Uterus (tissue), 4 donors: ENCODE measurements around the gene SLC25A25. TPM values are rescaled to one million over a fixed set of nuclear protein-coding genes. Genes with fewer than 3 reads are reported as not detected.

Experiments used
- DNase-seq, 2 donors: peaks; one replicate each; pipeline ENCODE4 v3.0.0-alpha.2; 2019 to 2020
- H3K27ac ChIP-seq, 2 donors: fragments of 200-600 bp; sonication (generic); 1 replicate in 1 of 2; 2 replicates in 1 of 2; pipeline ENCODE4 v1.5.1; 2016 to 2018
- H3K27me3 ChIP-seq, 2 donors: fragments of 200-600 bp; sonication (generic); one replicate each; pipeline ENCODE4 v1.5.1; 2018 to 2019; ENCODE audit warnings: control low read depth in 1 of 2
- H3K36me3 ChIP-seq, 2 donors: fragments of 200-600 bp; sonication (generic); one replicate each; pipeline ENCODE4 v1.5.1; 2019; ENCODE audit warnings: control low read depth in 1 of 2
- H3K4me1 ChIP-seq, 2 donors: fragments of 200-600 bp; sonication (generic); one replicate each; pipeline ENCODE4 v1.5.1; 2018 to 2019; ENCODE audit warnings: control low read depth in 1 of 2
- H3K4me3 ChIP-seq, 2 donors: fragments of 200-600 bp; sonication (generic); 1 replicate in 1 of 2; 2 replicates in 1 of 2; pipeline ENCODE4 v1.5.1; 2018 to 2019; ENCODE audit warnings: mild to moderate bottlenecking in 1 of 2
- H3K9me3 ChIP-seq, 2 donors: fragments of 200-600 bp; sonication (generic); one replicate each; pipeline ENCODE4 v1.5.1; 2019; ENCODE audit warnings: control low read depth in 1 of 2
- POLR2A ChIP-seq, 2 donors: fragments of 450-650 bp; IDR thresholded peaks; one replicate each; pipeline ENCODE4 v1.6.1; 2016; ENCODE audit warnings: antibody characterized with exemption in 2 of 2, mild to moderate bottlenecking in 1 of 2, moderate library complexity in 1 of 2
- intact Hi-C: fragments of 100-400 bp; cut with DNase I; formaldehyde crosslinking; loops from one replicate; pipeline ENCODE4 v1.15.1; 2023; ENCODE audit warnings: low total_unique reads
- total RNA-seq, 4 donors: library from RNA; depleted of rRNA in 3 of 4; stranded (reverse); fragments of >200 nt in 3 of 4; gene quantifications; one replicate each; pipeline versions ENCODE4 v1.1.0 to v1.2.4, GENCODE V29; 2014 to 2023
- TF ChIP-seq, protein P1 (sequence below), 4 experiments: fragments of 200-600 bp in 2 of 4; fragments of 450-650 bp in 2 of 4; sonication (generic) in 2 of 4; IDR thresholded peaks; one replicate each; pipeline ENCODE4 v1.5.1; 2016 to 2019; ENCODE audit warnings: antibody characterized with exemption in 4 of 4, mild to moderate bottlenecking in 2 of 4, moderate library complexity in 1 of 4
- donor health status: DM: yes; HTN: yes; CAD: no.

SLC25A25 gene
- total RNA-seq, 4 donors from 2014 or later: 14.3 to 49.7 (median 49.0) TPM

DNA sequence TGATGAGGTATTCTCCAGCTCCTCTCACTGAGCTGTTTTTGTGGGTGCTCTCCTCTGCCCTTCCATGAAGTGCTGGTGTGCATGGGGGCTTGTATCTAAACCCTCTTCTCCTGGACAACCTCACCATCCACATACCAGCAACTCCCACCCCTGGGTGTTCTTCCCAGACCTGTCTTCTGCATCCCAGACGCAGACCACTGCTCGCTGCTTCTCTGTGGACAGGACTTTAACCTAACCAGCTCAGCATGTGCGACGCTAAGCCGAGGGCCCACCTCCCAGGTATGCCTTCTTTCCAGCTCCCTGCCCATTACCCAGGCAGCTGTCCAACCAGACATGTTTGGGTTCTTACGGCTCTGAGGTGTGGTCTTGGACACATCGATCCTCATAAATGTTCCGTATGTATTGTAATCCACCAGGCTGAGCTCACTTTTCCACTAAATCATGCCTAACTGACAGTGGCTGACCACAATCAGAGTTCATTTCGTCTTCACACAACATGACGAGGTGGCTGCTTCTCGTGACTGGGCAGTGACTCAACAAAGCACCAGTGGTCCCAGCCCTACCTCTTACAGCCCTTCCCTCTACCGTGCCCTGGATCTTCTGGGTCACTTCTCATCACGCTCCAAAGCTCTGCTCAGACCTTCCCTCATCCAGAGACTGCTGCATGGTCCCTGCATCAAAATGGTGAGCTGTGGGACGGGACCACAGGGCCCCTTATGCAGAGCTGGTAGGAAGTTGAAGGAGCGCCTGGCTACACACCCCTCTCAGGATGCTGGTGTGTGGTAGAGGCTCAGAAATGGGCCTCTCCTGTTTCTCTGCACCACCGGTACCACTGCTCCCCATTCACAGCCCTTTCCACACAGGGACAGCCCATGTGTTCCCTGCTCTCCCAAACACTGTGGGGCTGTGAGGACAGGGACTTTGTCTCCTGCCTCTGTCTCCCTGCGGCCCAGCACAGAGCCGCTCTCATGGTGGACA is 69.1 kb downstream of the SLC25A25 start:
- no peak for DNase-seq
- H3K27me3 ChIP-seq: no peaks in the 10 kb centered on the region
- H3K4me3 ChIP-seq: no peak overlapping the region
- H3K4me1 ChIP-seq: no peaks in the 10 kb centered on the region
- no peaks in the 10 kb centered on the region for H3K9me3 ChIP-seq
- no peaks in the 10 kb centered on the region for H3K36me3 ChIP-seq
- intact Hi-C loops: no loop called here
- H3K27ac ChIP-seq: no peak overlapping the region
- TF ChIP-seq, protein P1, sequence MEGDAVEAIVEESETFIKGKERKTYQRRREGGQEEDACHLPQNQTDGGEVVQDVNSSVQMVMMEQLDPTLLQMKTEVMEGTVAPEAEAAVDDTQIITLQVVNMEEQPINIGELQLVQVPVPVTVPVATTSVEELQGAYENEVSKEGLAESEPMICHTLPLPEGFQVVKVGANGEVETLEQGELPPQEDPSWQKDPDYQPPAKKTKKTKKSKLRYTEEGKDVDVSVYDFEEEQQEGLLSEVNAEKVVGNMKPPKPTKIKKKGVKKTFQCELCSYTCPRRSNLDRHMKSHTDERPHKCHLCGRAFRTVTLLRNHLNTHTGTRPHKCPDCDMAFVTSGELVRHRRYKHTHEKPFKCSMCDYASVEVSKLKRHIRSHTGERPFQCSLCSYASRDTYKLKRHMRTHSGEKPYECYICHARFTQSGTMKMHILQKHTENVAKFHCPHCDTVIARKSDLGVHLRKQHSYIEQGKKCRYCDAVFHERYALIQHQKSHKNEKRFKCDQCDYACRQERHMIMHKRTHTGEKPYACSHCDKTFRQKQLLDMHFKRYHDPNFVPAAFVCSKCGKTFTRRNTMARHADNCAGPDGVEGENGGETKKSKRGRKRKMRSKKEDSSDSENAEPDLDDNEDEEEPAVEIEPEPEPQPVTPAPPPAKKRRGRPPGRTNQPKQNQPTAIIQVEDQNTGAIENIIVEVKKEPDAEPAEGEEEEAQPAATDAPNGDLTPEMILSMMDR (IDR thresholded peaks at IDR 0.05): no peak
- no peak for TF ChIP-seq POLR2A (IDR thresholded peaks at IDR 0.05)

DNA sequence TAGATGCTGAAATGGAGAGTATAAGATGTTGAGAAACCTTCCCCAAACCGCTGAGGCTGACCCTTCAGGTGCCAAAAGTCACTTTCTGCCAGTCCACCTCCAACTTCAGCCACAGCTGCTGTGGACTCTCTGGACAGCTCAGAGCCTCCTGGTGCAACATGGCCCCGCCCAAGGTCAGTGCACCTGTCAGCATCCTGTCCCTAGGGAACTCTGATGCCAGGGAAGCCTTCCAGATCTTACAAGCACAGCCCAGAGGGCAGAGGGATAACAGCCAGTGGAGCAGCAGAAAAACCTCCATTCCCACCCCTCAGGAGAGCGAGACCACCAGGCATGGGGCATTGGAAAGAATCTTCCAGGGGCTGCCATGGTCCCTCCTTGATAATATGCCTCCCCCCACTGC is 70.0 kb downstream of the SLC25A25 start:
- no peak overlapping the region for H3K4me3 ChIP-seq
- H3K36me3 ChIP-seq: no peaks in the 10 kb centered on the region
- intact Hi-C loops: no loop called here
- no peak for DNase-seq
- no peak overlapping the region for H3K27ac ChIP-seq
- H3K27me3 ChIP-seq: no peaks in the 10 kb centered on the region
- no peak for TF ChIP-seq POLR2A (IDR thresholded peaks at IDR 0.05)
- TF ChIP-seq, protein P1 (IDR thresholded peaks at IDR 0.05): no peak
- H3K4me1 ChIP-seq: no peaks in the 10 kb centered on the region
- no peaks in the 10 kb centered on the region for H3K9me3 ChIP-seq

DNA sequence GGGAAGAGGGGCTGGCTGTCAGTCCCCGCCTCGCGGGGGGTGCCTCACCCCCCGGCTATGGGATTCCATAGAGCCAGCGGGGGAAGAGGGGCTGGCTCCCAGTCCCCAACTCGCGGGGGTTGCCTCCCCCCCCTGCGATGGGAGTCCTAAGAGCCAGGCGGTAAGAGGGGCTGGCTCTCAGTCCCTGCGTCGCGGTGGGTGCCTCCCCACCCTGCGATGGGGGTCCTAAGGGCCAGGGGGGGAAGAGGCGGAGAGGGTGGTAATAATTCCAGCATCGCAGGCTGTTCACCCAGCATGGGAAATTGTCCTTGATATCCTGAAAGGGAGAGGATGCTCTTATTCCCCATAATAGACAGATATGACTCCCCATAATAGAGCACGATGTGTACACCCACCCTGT is 71.6 kb downstream of the SLC25A25 start:
- intact Hi-C loops: no loop called here
- no peaks in the 10 kb centered on the region for H3K36me3 ChIP-seq
- no peak overlapping the region for H3K27ac ChIP-seq
- TF ChIP-seq POLR2A (IDR thresholded peaks at IDR 0.05): no peak
- TF ChIP-seq, protein P1 (IDR thresholded peaks at IDR 0.05): no peak
- H3K27me3 ChIP-seq: no peaks in the 10 kb centered on the region
- H3K4me3 ChIP-seq: no peak overlapping the region
- no peaks in the 10 kb centered on the region for H3K4me1 ChIP-seq
- H3K9me3 ChIP-seq: no peaks in the 10 kb centered on the region
- DNase-seq: no peak

DNA sequence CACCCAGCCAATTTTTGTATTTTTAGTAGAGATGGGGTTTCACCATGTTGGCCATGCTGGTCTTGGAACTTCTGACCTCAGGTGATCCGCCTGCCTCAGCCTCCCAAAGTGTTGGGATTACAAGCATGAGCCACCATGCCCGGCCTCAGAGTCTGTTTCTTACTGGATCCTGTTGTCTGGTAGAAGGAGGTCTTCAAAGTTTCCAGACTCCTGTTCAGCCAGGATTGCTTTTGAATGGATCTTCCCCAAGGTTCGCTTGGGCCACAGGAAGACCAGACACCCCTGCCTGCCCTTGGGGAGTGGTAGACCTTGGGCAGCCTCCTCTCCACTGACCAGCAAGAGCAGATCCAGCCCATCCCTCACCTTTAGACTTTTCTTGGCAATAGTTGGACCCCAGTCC is 73.6 kb downstream of the SLC25A25 start:
- H3K9me3 ChIP-seq: no peaks in the 10 kb centered on the region
- no peak overlapping the region for H3K4me3 ChIP-seq
- no peaks in the 10 kb centered on the region for H3K4me1 ChIP-seq
- no peaks in the 10 kb centered on the region for H3K36me3 ChIP-seq
- no peak overlapping the region for H3K27ac ChIP-seq
- TF ChIP-seq POLR2A (IDR thresholded peaks at IDR 0.05): no peak
- TF ChIP-seq, protein P1 (IDR thresholded peaks at IDR 0.05): no peak
- intact Hi-C loops: no loop called here
- H3K27me3 ChIP-seq: no peaks in the 10 kb centered on the region
- DNase-seq: no peak

DNA sequence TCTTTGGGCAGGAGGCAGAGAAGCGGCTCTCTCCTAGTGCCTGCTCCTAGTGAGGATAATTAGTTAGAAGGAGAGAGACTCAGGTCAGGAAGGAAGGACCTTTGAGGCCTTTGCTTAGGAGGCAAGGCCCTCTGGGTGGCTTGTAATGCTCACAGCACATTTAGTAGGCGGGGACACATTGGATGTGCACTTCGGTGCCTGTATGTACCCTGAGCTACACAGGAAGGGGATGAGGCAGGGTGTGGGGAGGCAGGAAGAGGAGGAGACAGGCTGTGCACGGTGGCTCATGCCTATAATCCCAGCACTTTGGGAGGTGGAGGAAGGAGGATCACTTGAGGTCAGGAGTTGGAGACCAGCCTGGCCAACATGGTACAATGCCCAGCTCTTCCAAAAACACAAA is 74.0 kb downstream of the SLC25A25 start:
- H3K4me1 ChIP-seq: no peaks in the 10 kb centered on the region
- no peaks in the 10 kb centered on the region for H3K9me3 ChIP-seq
- no peak for TF ChIP-seq POLR2A (IDR thresholded peaks at IDR 0.05)
- TF ChIP-seq, protein P1 (IDR thresholded peaks at IDR 0.05): no peak
- no peak for DNase-seq
- H3K4me3 ChIP-seq: no peak overlapping the region
- no peak overlapping the region for H3K27ac ChIP-seq
- no peaks in the 10 kb centered on the region for H3K27me3 ChIP-seq
- intact Hi-C loops: no loop called here
- H3K36me3 ChIP-seq: no peaks in the 10 kb centered on the region
